ENCODE results near the gene EFHC1.

DNA sequence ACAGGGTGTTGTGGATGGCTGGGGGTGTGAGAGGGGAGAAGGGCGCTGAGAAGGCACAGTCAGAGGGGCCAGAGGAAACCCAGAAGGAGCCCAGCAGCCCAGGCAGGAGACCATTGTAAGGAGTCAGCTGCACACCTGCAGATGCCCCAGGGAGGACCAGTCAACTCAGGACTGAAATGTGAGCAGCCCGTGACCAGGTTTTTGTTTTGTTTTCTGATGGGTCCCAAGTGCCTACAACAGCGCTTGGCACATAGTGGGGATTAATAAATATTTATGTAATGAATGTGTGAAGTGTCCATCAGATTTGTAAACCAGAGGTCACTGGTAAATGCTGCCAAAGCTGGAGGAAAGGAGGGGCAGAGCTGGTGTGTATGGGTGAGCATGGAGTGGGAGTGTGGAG is 126.5 kb downstream of the EFHC1 start:
- TF ChIP-seq, protein P1, sequence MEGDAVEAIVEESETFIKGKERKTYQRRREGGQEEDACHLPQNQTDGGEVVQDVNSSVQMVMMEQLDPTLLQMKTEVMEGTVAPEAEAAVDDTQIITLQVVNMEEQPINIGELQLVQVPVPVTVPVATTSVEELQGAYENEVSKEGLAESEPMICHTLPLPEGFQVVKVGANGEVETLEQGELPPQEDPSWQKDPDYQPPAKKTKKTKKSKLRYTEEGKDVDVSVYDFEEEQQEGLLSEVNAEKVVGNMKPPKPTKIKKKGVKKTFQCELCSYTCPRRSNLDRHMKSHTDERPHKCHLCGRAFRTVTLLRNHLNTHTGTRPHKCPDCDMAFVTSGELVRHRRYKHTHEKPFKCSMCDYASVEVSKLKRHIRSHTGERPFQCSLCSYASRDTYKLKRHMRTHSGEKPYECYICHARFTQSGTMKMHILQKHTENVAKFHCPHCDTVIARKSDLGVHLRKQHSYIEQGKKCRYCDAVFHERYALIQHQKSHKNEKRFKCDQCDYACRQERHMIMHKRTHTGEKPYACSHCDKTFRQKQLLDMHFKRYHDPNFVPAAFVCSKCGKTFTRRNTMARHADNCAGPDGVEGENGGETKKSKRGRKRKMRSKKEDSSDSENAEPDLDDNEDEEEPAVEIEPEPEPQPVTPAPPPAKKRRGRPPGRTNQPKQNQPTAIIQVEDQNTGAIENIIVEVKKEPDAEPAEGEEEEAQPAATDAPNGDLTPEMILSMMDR (IDR thresholded peaks at IDR 0.05) = no peak
- TF ChIP-seq POLR2A (IDR thresholded peaks at IDR 0.05) (no peak), POLR2AphosphoS5 (IDR thresholded peaks at IDR 0.05) (no peak)

Measured in prostate gland (tissue), 2 donors.